CD1c-positive myeloid dendritic cell (primary cell): Measurements from ENCODE around the gene CYP2D6.
A peak's percentile ranks its signal among the peaks of the same experiment; 100 is the strongest.
"Not testable (repeated sequence)": the region's sequence is repeated elsewhere in the genome, so short reads cannot be mapped to it uniquely, and the experiment has no call there.

Experiments
- DNase-seq: peaks from one replicate; pipeline ENCODE4 v3.0.0-alpha.2; 2016; ENCODE audit errors: extremely low spot score

Gene CYP2D6

GRCh38 chr22:42130639-42131431, at the start of gene CYP2D6:
Gene CYP2D6 (minus strand): TSS chr22:42130810. CDS start chr22:42130791, 19 bp downstream.
- not testable (repeated sequence) for DNase-seq

DNA sequence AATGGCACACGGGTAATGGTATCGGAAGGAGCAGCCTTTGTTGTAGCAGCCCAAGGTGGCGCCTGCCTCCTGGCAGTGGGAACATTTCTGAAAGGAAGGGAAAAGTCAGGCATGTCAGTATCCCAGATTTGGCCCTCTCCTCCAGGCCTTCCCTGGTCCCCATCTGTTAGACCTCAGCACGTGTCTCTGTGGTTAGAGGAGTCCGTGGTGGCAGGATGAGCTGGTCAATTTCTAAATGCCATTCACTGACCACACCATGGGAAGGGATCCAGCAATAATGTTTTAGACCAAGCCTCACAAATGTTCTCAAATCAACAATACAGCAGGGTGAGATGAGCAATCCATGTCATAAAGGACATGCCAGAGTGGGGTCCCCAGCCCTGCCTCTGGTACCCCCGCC, 49.0 kb upstream of the CYP2D6 start:
- DNase-seq, result no peak

DNA sequence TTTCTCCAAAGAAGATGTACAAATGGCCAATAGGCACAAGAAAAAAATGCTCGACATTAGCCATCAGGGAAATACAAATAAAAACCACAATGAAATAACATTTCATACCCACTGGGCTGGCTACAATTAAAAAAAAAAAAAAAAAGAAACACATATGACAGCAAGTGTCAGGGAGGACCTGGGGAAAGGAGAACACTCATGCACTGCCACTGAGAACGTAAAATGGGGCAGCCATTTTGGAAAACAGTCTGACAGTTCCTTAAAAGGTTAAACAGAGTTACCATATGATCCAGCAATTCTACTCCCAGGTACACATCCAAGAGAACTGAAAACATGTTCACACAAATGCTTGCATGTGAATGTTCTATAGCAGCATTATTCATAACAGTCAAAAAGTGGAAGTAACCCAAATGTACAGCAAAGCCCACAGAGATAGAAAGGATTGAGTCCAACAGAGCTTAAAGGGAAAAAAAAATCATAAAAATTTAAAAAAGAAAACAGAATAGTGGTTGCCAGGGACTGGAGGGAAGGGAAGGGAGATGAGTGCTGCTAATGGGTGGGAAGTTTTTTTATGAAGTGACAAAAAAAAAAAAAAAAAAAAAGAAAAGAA, 48.4 kb upstream of the CYP2D6 start:
- peak; percentile 5 for DNase-seq

- no peak for DNase-seq
Measured at GRCh38 chr22:42177891-42178336, 47.3 kb upstream of the CYP2D6 start.

GRCh38 chr22:42176255-42176915, 45.8 kb upstream of the CYP2D6 start:
- no peak for DNase-seq

- no peak for DNase-seq
Measured at GRCh38 chr22:42174062-42174461, 43.5 kb upstream of the CYP2D6 start.

DNA sequence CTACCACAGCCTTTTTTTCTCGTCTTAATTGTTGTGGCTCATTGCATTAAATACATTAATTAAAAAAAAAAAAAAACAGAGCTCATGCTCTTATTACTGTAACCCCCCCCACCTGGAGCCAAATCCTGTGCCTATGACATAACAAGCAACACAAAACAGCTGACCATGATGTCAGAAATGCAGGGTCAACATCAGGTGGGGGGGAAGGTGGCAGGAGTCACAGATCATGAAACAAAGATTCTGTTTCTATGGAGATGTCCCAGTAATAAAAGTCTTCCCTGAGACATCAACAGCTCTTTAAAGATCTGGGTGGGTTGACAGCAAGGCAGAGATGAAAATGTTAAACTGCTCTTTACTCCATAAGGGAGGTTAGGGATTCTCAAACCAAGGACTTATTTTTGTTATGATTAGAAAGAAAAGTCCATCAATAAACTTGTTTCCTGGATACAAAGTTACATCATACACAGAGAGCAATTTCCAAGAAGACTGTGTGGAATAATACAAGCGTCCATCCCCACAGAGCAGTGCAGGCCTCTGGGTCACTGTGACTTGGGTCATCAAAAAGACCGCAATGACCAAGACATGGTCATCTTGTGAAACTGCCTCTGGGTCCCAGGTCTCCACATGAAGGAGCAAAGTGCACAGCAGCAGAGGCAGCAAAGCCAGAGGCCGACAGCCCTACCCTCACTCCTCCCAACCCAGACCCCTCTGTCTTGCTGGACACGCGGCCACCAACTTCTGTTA, 42.7 kb upstream of the CYP2D6 start:
- DNase-seq, result no peak

- DNase-seq, result no peak
Measured at GRCh38 chr22:42172773-42173172, 42.2 kb upstream of the CYP2D6 start.

DNA sequence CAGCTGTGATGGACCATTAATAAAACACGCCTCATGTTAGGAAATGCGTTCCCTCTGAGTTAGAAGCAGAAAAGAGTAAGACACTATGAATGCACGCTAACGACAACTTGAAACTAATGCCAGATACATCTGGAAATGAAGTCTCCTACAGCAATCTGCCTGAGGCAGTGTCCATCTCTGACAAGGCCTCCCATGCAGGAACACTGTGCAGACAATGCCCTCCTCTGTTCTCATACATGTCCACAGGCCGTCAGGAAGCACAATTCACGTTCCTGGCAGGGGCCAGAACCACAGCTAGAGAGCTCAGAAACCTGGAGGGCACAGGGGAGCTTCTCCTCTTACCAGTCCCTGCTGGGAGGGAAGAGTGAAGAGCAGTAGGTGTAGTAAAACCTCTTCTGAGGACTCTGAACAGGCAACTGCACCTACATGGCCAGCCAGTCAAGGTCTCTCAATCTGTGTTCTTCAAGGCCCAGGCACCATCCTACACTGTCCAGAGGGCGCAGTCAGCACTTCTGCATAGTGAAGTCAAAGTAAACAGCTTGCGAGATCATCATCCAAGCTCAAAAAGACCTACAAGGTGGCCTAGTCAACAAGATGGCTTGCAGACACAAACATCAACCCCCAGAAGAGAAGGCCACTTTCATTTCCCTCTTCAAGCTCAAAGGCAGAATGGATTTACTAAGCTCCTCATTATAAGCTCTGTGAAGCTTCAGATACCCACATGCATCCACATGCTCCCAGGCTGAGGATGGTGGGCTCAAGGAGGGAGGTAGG, 41.5 kb upstream of the CYP2D6 start:
- peak; percentile 15 for DNase-seq

DNA sequence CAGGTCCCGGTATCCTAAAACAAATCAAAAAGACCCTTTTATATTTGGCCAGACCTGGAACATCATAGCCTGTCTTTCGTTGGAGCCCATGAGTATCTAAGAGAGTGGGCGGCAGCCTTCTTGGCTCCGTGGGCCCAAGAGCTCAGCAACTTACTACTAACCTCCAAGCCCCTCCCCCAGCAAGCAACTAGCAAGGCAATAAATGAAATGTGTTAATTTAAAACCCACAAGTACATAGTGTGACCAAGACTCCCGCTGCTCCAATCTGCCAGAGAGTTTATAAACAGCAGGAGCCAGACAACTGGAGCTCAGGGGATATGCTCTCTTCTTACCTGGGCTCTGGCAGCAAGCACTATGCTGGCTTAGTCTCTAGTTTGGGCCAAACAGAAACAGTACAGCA, 40.8 kb upstream of the CYP2D6 start:
- DNase-seq, result no peak

- no peak for DNase-seq
Measured at GRCh38 chr22:42170946-42171345, 40.3 kb upstream of the CYP2D6 start.

- DNase-seq, result peak; percentile 67
Measured at GRCh38 chr22:42169055-42169469, 38.5 kb upstream of the CYP2D6 start.

- DNase-seq, result no peak
Measured at GRCh38 chr22:42168476-42168875, 37.9 kb upstream of the CYP2D6 start.

DNA sequence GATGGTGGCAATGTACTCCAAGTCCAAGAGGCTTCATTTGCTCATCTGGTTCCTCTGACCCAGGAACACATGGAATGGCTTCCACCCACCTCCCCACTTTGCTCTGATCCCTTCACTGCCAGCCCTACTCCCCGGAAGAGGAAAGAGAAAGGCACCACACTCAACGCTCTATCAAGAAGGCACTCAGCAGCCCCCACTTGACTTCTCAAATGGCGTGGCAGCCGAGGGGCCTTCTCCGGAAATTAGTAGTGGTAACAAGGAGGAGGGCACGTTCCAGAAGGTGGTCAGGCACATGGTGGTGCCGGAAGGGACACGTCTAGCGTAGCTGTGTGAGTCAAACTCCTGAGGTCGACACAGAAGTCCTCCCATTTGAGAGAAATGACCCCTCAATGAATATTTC, 36.5 kb upstream of the CYP2D6 start:
- no peak for DNase-seq

DNA sequence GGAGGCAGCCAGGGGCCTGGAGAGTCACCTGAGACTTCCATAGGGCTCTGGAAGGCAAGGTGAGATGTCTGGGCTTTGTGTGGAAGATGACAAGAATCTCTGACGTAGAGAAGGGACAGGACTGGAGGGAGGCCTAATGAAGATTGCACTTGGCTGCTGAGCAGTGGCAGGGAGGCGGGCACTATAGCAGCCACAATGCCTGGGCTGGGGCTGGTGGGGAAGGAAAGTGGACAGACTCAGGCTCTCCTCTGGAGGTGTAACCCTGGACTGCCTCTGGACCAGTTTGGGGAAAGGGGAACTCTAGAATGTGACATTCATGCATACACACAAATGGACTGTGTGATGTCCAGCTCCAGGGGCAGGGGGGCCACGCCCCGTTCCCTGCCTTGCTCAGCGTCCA, 34.3 kb upstream of the CYP2D6 start:
- DNase-seq, result no peak

- no peak for DNase-seq
Measured at GRCh38 chr22:42163515-42163914, 32.9 kb upstream of the CYP2D6 start.

- no peak for DNase-seq
Measured at GRCh38 chr22:42162728-42163489, 32.3 kb upstream of the CYP2D6 start.

DNA sequence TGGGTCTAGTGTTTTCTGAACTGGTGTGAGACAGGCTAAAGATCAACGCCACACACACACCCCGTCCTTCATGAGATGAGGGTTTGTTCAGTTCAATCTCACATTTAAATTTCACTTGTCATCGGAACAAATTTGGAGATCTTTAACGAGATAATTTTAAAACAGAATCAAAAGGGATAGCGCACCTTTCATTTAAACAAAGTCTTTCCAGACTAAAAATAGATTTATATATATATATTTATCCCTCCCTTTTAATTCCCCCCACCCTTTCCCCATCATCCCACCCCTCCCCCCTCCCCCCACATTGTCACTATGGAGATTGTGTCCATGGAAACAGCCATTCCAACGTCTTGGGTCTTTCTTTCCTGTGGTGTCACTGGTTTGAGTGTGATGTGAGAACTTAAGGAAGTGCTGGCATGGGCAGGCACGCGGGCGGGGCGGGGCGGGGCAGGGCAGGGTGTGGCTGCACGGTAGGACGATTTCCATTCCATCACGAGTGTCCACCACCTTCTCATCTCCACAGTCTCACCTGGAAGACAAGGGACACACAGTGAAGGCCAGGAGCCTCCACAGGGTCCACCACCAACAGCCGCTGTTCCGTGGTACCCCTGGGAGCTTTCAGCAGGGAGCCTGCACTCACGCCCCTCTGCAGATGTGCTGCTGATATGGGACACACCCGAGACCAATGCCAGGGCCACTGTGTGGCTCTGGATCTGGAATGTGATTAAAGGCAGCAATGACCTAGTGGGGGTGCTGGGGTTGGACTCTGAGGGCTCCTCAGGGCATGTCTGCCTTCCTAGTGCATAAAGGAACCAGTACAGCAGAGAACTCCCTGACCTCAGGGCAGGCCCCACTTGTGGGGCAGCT, 30.5 kb upstream of the CYP2D6 start:
- no peak for DNase-seq

GRCh38 chr22:42160251-42160650, 29.6 kb upstream of the CYP2D6 start:
- no peak for DNase-seq
